T-helper 1 cell treated with Interleukin-12 subunit alpha and Interleukin-12 subunit beta and Interleukin-4 antibody, amounts not matched to agents 30 μg/mL and 1 μg/mL, for 36 hours (primary cell): ENCODE results near the gene FYCO1.

Experiments used
- H3K27ac Mint-ChIP-seq: one replicate; pipeline ENCODE4 v1.8.0; 2021; ENCODE audit warnings: mild to moderate bottlenecking, mixed read lengths
- H3K27me3 Mint-ChIP-seq: one replicate; pipeline ENCODE4 v1.8.0; 2021; ENCODE audit warnings: low read depth, mixed read lengths
- H3K36me3 Mint-ChIP-seq: one replicate; pipeline ENCODE4 v1.8.0; 2021; ENCODE audit warnings: low read depth, mixed read lengths
- H3K4me1 Mint-ChIP-seq: one replicate; pipeline ENCODE4 v1.8.0; 2021; ENCODE audit warnings: low read depth, mixed read lengths
- H3K4me3 Mint-ChIP-seq: one replicate; pipeline ENCODE4 v1.8.0; 2021; ENCODE audit warnings: mild to moderate bottlenecking, moderate library complexity, mixed read lengths
- H3K9me3 Mint-ChIP-seq: one replicate; pipeline ENCODE4 v1.8.0; 2021; ENCODE audit warnings: mixed read lengths

FYCO1 gene

DNA sequence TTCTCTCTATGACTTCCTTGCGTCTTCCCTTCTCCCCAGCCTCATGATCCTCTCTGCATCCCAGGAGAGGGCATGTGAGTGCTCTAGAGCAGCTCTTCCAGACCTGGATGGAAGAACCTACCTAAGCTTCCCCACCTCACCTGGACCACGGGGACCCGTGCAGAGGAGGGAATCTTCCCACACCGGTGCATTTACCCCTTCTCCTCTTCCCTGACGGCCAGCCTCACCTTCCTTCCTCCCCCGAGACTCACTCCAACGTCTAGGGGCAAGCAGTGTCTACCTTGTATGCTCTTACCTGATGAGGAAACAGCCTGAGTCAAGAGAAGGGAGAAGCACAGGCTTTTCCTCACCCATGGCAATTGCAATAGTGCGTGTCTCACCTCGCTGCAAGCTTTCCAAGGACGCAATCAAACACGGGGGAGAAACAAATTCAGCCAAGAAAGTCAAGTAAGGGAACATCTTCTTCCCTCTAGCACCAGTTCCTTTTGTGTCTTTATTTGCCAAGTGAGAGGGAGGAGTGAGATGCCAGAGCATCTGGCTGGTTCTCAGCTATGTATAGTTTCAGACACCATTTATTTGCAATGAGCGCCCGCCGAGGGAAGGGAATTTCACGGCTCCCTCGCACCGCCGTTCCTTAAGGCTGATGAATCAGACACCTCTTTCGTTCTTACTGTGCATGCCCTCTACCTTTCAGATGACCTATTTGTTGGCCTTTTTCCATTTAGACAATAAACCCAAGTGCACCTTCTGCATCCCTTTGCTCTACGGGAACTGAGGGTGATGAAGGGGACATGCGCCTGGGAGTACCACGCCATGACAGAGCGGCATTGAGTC lies 111.0 kb downstream of the FYCO1 start:
- H3K27ac Mint-ChIP-seq = no peak overlapping the region
- H3K27me3 Mint-ChIP-seq = peaks cover 48% of the 10 kb centered on the region
- H3K36me3 Mint-ChIP-seq = no peaks in the 10 kb centered on the region
- peaks cover 15% of the 10 kb centered on the region for H3K4me1 Mint-ChIP-seq
- H3K9me3 Mint-ChIP-seq = no peaks in the 10 kb centered on the region
- H3K4me3 Mint-ChIP-seq = no peak overlapping the region

DNA sequence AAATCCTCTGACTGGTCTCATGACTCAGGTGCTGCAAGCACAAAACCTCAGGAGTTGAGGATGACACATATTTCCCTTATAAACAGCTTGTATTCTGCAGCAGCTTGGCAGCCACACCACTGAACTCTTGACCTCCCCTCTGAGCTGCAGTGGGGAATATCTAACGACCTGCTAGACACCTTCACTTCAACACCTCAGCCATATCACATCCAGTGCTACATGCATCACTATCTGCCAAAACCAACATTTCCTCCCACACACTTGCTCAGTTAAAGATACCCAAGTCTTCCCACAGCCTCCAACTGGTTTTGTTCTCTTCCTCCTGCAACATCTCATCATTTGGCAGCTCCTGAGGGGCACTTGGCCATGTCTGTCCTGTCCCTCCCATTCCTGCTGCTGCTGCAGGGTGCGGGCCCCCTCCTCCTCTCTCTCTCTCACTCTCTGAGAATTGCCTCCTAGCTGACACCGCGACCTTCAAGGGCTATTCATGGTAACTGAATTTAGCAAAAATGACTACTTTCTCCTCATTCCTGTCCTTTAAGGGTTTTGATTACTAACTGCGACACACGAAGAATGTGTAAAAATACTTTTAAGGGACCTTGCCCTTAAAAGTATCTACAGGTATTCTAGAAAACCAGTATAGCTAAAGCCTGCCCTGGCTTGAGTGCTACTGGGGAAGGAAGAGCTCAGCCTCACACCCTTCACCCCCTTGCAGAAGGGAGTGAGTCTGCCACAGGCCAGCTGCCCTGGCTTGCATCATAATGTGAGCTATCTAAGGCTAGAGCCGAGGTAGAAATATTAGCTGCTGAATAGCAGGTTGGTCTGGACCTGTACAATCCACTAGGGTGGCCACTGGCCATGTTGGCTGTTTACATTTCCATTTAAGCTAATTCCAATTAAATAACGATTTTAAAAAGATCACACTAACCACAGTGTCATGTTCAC lies 114.3 kb downstream of the FYCO1 start:
- Mint-ChIP-seq H3K36me3 (no peaks in the 10 kb centered on the region), H3K27ac (peak overlapping the region; percentile 22), H3K4me1 (peaks cover 15% of the 10 kb centered on the region), H3K4me3 (no peak overlapping the region), H3K27me3 (peaks cover 55% of the 10 kb centered on the region), H3K9me3 (no peaks in the 10 kb centered on the region)

DNA sequence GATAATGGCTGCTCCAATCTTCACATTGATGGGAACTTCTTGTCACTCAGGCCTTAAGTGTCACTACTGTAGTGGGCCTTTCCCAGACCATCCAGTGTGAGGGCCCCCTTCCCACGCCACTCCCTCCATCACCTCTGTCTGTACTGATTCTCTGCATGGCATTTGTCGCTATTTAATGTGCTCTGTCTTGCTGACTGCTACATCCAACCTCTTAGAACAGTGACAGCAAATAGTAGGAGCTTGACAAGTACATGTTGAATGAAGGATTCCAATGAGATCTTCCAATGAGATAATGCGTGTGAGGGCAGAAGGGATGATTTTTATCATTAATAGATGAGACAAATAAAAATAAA lies 114.9 kb downstream of the FYCO1 start:
- no peak overlapping the region for H3K27ac Mint-ChIP-seq
- H3K27me3 Mint-ChIP-seq = peaks cover 54% of the 10 kb centered on the region
- no peak overlapping the region for H3K4me3 Mint-ChIP-seq

GRCh38 chr3:45878124-45878523 lies 117.5 kb downstream of the FYCO1 start:
- Mint-ChIP-seq H3K27me3 (peaks cover 54% of the 10 kb centered on the region), H3K4me1 (peaks cover 11% of the 10 kb centered on the region), H3K36me3 (no peaks in the 10 kb centered on the region), H3K9me3 (peaks cover 6% of the 10 kb centered on the region), H3K4me3 (no peak overlapping the region), H3K27ac (no peak overlapping the region)

More for the DNA sequence above, 114.9 kb downstream of the FYCO1 start:
- Mint-ChIP-seq H3K4me1 (peaks cover 15% of the 10 kb centered on the region), H3K36me3 (no peaks in the 10 kb centered on the region), H3K9me3 (no peaks in the 10 kb centered on the region)

DNA sequence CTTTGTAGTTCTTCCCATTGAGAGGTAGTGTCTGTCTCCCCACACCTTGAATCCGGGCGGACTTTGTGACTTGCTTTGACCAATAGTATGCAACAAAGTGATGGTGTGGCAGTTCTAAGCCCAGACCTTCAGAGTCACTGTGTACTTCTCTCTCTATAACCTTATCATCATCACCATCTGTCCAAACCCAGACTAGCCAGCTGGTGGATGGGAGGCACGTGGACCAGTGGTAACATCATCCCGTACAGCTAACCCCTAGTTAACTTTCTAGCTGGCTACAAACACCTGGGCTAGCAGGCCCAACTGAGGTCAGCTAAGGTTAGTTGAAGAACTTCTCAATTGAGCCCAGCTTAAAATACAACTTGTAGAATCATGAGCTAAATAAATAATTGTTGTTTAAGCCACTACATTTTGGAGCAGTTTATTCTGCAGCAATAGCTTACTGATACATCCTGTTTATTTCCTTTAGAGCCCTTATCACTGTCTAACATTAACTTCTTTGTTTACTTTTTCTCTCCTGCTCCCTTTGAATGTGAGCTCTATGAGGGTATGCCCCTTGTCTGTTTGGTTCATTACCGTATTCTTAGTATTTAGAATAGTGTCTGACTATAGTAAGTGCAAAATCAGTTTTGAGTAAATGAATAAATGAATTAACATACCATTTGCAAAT lies 120.8 kb downstream of the FYCO1 start:
- Mint-ChIP-seq H3K36me3 (no peaks in the 10 kb centered on the region), H3K9me3 (peaks cover 6% of the 10 kb centered on the region), H3K4me1 (peaks cover 8% of the 10 kb centered on the region), H3K4me3 (no peak overlapping the region), H3K27me3 (peaks cover 70% of the 10 kb centered on the region), H3K27ac (no peak overlapping the region)

DNA sequence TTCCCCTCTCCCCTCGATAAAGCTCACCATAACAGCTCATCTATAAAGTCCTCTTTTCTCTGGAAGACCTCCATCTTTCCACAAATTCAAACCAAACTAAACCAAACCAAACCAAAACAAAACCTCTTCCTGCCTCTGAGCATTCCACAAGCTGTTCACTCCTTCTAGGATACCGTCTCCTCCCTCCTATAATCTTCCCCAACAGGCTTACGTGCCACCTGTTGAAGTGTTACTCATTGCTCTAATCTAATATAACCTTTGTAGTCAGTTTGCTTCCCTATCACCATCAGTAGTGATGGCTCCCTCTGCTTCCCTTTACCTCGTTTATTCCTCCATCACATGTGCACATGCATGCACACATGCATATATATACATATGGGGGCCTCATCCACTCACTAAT lies 122.0 kb downstream of the FYCO1 start:
- peaks cover 73% of the 10 kb centered on the region for H3K27me3 Mint-ChIP-seq
- no peaks in the 10 kb centered on the region for H3K36me3 Mint-ChIP-seq

DNA sequence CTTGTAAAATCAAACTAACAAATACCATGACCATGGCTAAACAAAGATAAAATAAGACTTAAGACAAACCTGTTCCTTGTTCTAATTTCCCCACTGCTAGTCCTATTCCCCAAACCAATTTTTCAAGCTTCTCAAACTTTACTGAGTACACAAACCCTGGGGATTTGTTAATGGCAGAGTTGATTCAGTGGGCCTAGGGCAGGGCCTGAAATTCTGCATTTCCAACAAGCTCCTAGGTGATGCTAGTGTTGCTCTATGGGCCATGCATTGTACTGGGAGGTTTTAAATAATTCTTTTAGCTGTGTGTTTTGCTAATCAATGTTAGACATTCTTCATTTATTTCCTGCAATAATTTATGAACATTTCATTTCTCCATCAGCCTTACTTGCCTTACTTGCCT lies 122.6 kb downstream of the FYCO1 start:
- H3K9me3 Mint-ChIP-seq = peaks cover 6% of the 10 kb centered on the region
- H3K4me3 Mint-ChIP-seq = no peak overlapping the region
- H3K27ac Mint-ChIP-seq = no peak overlapping the region
- peaks cover 72% of the 10 kb centered on the region for H3K27me3 Mint-ChIP-seq
- H3K36me3 Mint-ChIP-seq = no peaks in the 10 kb centered on the region
- H3K4me1 Mint-ChIP-seq = peaks cover 13% of the 10 kb centered on the region

More for the DNA sequence above, 122.0 kb downstream of the FYCO1 start:
- H3K4me1 Mint-ChIP-seq = peaks cover 11% of the 10 kb centered on the region
- peaks cover 6% of the 10 kb centered on the region for H3K9me3 Mint-ChIP-seq
- H3K4me3 Mint-ChIP-seq = no peak overlapping the region
- no peak overlapping the region for H3K27ac Mint-ChIP-seq

DNA sequence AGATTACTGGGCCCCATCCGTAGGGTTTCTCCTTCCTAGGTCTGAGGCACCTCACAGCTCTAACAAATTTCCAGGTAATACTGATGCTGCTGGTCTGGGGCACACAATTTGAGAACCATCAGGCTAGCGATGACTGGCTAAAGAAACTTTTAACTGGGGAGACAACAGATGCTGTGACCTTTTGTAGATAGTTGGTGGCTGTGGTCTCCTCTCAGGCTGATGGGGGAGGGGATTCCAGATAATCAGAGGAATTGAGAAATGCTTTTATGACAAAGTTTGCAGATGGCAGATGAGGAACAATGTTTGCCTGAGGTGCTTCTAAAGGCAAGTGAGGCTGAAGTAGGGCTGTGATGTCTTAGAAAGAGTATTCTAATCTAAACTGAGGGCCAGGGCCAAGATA lies 123.1 kb downstream of the FYCO1 start:
- Mint-ChIP-seq H3K4me3 (no peak overlapping the region), H3K27me3 (peaks cover 73% of the 10 kb centered on the region), H3K27ac (no peak overlapping the region), H3K36me3 (no peaks in the 10 kb centered on the region), H3K9me3 (peaks cover 6% of the 10 kb centered on the region), H3K4me1 (peaks cover 13% of the 10 kb centered on the region)

DNA sequence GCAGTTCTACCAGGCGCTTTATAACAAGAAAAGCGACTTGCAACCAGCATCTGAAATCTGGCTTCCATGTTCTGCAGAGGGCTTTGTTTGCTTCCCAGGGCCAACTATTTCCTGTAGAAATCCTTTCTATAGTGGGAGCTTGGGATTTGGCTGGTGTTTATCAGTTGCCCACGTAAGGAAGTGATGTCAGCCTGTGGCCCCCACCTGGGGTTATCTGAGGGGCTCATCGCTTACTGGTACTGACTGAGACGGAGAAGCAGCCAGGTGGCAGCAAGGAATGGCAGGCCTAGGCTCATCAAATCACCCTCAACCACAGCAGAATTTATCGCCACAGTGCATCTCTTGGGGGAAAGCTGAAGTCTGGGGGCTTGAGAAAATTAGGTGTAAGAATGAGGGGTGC lies 123.8 kb downstream of the FYCO1 start:
- H3K4me1 Mint-ChIP-seq = peaks cover 13% of the 10 kb centered on the region
- peaks cover 6% of the 10 kb centered on the region for H3K9me3 Mint-ChIP-seq
- H3K27ac Mint-ChIP-seq = no peak overlapping the region
- H3K36me3 Mint-ChIP-seq = peaks cover 3% of the 10 kb centered on the region
- no peak overlapping the region for H3K4me3 Mint-ChIP-seq
- H3K27me3 Mint-ChIP-seq = peaks cover 78% of the 10 kb centered on the region

GRCh38 chr3:45870099-45870498 lies 125.5 kb downstream of the FYCO1 start:
- H3K9me3 Mint-ChIP-seq = peaks cover 6% of the 10 kb centered on the region
- peaks cover 3% of the 10 kb centered on the region for H3K36me3 Mint-ChIP-seq
- H3K27me3 Mint-ChIP-seq = peaks cover 78% of the 10 kb centered on the region
- peaks cover 22% of the 10 kb centered on the region for H3K4me1 Mint-ChIP-seq
- no peak overlapping the region for H3K27ac Mint-ChIP-seq
- H3K4me3 Mint-ChIP-seq = no peak overlapping the region

DNA sequence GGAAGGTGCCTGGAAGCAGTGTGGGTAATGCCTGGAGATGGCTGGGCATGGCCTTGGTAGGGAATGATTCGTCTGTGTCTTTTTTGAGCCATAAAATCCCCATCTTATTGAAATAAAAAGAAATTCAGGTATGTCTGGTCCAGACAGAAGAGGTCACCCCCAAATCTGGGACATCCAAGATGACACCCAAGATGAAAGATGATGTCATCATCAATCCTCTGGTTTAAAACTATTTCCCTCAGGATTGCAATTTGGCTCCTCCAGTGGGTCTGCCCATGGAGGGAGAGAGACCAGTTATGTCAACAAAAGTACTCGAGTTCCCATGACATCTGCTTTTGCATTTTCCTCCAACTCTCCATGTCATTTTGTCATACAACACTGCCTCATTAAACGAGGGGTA lies 126.0 kb downstream of the FYCO1 start:
- Mint-ChIP-seq H3K4me3 (no peak overlapping the region), H3K9me3 (peaks cover 6% of the 10 kb centered on the region), H3K4me1 (peaks cover 26% of the 10 kb centered on the region), H3K36me3 (peaks cover 3% of the 10 kb centered on the region), H3K27ac (no peak overlapping the region), H3K27me3 (peaks cover 76% of the 10 kb centered on the region)

DNA sequence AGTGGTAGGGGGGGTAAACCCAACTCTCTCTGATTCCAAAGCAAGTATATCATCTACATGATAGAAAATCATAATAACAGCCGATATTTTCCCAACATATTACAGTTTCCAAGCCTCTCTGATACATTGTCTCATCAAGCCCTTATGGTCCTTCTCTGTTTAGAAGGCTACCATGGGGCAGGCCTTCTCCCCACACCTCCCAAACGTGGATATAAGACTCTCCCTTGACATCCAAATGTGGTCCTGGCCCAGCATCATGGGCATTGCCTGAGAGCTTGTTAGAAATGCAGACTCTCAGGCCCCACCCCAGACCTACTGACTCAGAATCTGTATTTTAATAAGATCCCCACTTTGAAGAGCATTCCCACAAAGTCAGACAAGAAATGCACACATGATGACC lies 127.0 kb downstream of the FYCO1 start:
- H3K27ac Mint-ChIP-seq = no peak overlapping the region
- H3K4me3 Mint-ChIP-seq = no peak overlapping the region
- peaks cover 5% of the 10 kb centered on the region for H3K9me3 Mint-ChIP-seq
- peaks cover 3% of the 10 kb centered on the region for H3K36me3 Mint-ChIP-seq
- peaks cover 28% of the 10 kb centered on the region for H3K4me1 Mint-ChIP-seq
- H3K27me3 Mint-ChIP-seq = peaks cover 70% of the 10 kb centered on the region

DNA sequence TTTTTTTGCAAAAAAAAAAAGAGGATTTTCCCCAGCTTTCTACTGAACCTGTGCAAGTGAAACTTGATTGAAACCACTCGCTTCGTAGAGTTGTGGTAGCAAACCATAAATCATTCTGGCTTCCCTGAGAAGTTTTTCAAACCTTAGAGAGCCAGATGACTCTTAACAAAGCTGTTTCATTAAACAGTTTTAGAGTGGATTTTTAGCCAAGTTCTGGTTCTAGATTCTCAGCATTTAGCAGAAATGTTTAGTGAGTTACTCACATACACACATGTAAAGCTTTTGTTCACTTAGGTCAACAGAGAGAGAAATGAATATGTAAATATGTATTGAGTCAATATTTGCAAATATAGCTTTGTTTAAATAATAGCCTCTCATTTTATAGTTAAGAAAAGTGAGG lies 127.4 kb downstream of the FYCO1 start:
- no peak overlapping the region for H3K4me3 Mint-ChIP-seq
- peaks cover 71% of the 10 kb centered on the region for H3K27me3 Mint-ChIP-seq
- no peak overlapping the region for H3K27ac Mint-ChIP-seq
- peaks cover 29% of the 10 kb centered on the region for H3K4me1 Mint-ChIP-seq
- peaks cover 7% of the 10 kb centered on the region for H3K36me3 Mint-ChIP-seq
- H3K9me3 Mint-ChIP-seq = peaks cover 8% of the 10 kb centered on the region
